Epithelial cell of esophagus (primary cell): ENCODE measurements around the gene CILP2.
A peak's percentile ranks its signal among the peaks of the same experiment; 100 is the strongest.

Source experiments
- DNase-seq: peaks from one replicate; pipeline ENCODE4 v3.0.0; 2010; ENCODE audit warnings: low read depth
- H3K4me3 ChIP-seq: 2 replicates; pipeline ENCODE4 v1.5.1; 2011; ENCODE audit warnings: mild to moderate bottlenecking, low read length, control low read depth
- CTCF ChIP-seq: IDR thresholded peaks from 2 replicates; pipeline ENCODE4 v1.5.1; 2011; ENCODE audit warnings: low read depth, mild to moderate bottlenecking, low read length, control low read depth, inconsistent platforms; ENCODE audit not compliant: insufficient read depth; ENCODE audit errors: missing control alignments

CILP2 gene

GRCh38 chr19:19530889-19531288, 7.2 kb upstream of the CILP2 start:
- DNase-seq: no peak
- no peak for TF ChIP-seq CTCF

GRCh38 chr19:19531951-19532805, 5.9 kb upstream of the CILP2 start:
- TF ChIP-seq CTCF: peak; percentile 91
- H3K4me3 ChIP-seq: no peak overlapping the region
- peak; percentile 66 for DNase-seq

More at GRCh38 chr19:19530889-19531288, 7.2 kb upstream of the CILP2 start:
- no peak overlapping the region for H3K4me3 ChIP-seq

GRCh38 chr19:19532806-19533701, 5.0 kb upstream of the CILP2 start:
- no peak overlapping the region for H3K4me3 ChIP-seq
- no peak for DNase-seq

GRCh38 chr19:19533841-19534240, 4.2 kb upstream of the CILP2 start:
- H3K4me3 ChIP-seq: no peak overlapping the region
- TF ChIP-seq CTCF: no peak
- no peak for DNase-seq

More at GRCh38 chr19:19532806-19533701, 5.0 kb upstream of the CILP2 start:
- no peak for TF ChIP-seq CTCF

- DNase-seq: no peak
- H3K4me3 ChIP-seq: no peak overlapping the region
- TF ChIP-seq CTCF: no peak
Observed at GRCh38 chr19:19534556-19535265, 3.4 kb upstream of the CILP2 start.

- no peak for TF ChIP-seq CTCF
Observed at GRCh38 chr19:19535311-19536191, 2.5 kb upstream of the CILP2 start.

More at GRCh38 chr19:19535311-19536191, 2.5 kb upstream of the CILP2 start:
- DNase-seq: no peak
- no peak overlapping the region for H3K4me3 ChIP-seq
